Astrocyte (in vitro differentiated cells and primary cell): ENCODE data around the gene SNX13.

Experiments
- CTCF ChIP-seq: IDR thresholded peaks from 2 replicates; pipeline ENCODE4 v1.5.1; 2011; ENCODE audit warnings: low read depth, mild to moderate bottlenecking, inconsistent platforms, low read length, moderate library complexity; ENCODE audit not compliant: insufficient read depth
- EZH2 ChIP-seq: IDR thresholded peaks from 2 replicates; pipeline ENCODE4 v1.6.1; 2012; ENCODE audit warnings: mild to moderate bottlenecking, low read length, inconsistent platforms; ENCODE audit not compliant: insufficient read depth

GRCh38 chr7:17829001-17829400, 111.3 kb downstream of the SNX13 start:
- TF ChIP-seq CTCF, result no peak
- TF ChIP-seq EZH2, result no peak
